T1000 (cell line): ENCODE data around the gene ARFIP2.
"Not testable (repeated sequence)": the region's sequence is repeated elsewhere in the genome, so short reads cannot be mapped to it uniquely, and the experiment has no call there.

Experiments
- DNase-seq: peaks from one replicate; lab custom pipeline; 2025; ENCODE audit warnings: mixed read lengths; lab: John Stamatoyannopoulos, UW

ARFIP2 gene, protein sequence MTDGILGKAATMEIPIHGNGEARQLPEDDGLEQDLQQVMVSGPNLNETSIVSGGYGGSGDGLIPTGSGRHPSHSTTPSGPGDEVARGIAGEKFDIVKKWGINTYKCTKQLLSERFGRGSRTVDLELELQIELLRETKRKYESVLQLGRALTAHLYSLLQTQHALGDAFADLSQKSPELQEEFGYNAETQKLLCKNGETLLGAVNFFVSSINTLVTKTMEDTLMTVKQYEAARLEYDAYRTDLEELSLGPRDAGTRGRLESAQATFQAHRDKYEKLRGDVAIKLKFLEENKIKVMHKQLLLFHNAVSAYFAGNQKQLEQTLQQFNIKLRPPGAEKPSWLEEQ

DNA sequence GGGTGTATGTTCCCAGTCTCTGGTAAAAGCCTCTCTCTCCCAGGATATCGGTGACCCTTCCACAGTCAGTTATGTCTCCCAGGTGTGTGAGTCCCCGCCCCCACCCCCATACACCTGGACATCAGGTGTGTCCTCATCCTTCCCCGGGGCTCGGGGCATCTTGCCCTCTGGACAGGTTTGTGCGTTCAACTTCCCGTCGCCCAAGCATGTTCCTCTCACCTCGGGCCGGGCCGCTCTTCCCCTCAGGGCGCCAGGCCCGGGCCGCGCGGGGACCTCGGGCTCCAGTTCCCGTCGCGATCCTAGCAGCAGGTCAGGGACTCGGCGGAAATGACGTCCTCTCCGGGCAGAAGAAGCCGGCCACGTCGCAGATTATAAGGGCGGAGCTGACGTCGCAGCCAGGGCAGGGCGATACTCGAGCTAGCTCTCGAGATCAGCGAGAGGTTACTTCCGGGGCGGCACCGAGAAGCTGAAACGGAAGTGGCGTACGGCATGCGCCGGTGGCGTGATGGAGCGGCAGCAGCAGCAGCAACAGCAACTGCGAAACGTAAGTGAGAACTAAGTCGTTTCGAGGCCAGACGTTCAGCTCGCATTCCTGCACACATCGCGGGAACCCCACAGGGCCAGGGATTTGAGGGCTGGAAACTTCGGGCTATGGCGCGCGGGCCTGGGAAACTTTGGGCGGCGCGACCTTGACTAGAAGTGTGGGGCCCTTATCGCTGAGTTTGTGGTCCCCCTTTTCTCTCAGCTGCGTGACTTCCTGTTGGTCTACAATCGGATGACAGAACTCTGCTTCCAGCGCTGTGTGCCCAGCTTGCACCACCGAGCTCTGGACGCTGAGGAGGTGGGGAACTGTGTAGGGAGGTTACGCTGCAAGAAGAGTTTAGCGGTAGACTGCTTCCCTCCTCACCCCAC is at the start of gene ARFIP2, which contains the start of gene TIMM10B:
ARFIP2 (minus strand) TSS at position 320 of the 912 bp plus-strand sequence. CDS start 910 bp downstream, outside the sequence.
TIMM10B (plus strand) TSS at position 490 of the 912 bp plus-strand sequence; CDS start at position 506, 16 bp downstream.
- peak; percentile 85 for DNase-seq

DNA sequence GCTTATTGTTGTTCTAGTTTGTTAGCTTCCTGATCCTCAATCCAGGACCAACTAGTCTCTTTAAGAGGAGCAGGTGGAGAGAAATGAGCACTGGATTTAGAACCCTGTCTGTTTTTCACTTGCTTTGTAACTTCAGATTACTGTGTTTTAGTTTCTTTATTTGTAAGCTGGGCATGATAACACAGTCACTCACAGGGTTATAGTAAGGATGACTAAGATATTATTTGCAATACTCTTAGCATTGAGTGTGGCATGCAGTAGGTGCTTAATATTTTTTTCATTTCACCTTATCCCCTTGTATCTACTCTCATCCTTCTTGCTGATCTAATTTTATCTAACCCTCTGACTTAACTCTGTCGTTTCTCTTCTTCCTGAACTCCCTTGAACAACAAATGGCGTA is 49.7 kb upstream of the ARFIP2 start:
- DNase-seq, result no peak

- no peak for DNase-seq
Observed at GRCh38 chr11:6529266-6529665, 48.1 kb upstream of the ARFIP2 start.

DNA sequence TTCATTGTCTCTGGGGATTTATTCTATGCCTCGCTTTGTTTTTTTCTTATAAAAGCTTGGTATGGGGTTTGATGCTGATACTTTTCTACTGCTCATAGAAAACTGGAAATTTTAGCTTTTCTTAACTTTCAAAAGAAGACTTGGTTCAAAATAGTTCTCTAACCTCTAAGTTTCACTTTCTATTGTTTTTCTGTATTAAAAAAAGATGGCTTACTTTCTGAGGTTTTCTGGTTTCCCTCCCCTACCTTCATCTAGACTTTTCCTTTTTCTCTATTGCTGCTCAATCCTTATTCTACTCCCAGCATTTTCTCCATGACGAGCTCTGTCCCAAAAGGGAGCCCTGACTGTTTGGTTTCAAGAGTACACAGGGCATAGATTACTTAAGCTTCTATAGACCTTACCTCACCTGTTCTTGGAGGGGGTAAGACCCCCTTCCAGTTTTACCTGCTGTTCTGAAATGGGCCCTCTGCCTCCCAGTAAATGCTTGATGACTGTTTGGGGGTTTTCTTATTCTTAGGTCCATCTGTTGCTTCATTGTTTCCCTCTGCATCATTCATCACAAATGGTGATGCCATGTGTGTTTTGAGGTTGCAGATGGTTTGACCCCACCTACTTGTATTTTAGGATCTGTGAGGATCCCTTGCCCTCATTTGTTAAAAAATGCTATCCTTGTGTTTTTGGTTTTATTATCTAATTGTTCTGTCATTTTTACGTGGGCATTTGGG is 45.4 kb upstream of the ARFIP2 start:
- no peak for DNase-seq

- DNase-seq, result no peak
Observed at GRCh38 chr11:6523253-6523652, 42.1 kb upstream of the ARFIP2 start.

DNA sequence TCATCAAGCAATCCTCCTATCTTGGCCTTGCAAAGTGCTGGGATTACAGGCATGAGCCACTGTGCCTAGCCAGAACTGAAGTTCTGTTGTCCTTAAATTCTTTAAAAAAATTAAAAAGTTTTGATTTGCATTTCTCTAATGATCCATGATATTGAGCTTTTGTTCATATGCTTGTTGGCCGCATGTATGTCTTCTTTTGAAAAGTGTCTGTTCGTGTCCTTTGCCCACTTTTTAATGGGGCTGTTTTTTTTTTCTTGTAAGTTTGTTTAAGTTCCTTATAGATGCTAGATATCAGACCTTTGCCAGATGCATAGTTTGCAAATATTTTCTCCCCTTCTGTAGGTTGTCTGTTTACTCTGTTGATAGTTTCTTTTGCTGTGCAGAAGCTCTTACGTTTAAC is 40.8 kb upstream of the ARFIP2 start:
- not testable (repeated sequence) for DNase-seq

- DNase-seq, result no peak
Observed at GRCh38 chr11:6520265-6520664, 39.1 kb upstream of the ARFIP2 start.

GRCh38 chr11:6516865-6517264 is 35.7 kb upstream of the ARFIP2 start:
- DNase-seq, result no peak

DNA sequence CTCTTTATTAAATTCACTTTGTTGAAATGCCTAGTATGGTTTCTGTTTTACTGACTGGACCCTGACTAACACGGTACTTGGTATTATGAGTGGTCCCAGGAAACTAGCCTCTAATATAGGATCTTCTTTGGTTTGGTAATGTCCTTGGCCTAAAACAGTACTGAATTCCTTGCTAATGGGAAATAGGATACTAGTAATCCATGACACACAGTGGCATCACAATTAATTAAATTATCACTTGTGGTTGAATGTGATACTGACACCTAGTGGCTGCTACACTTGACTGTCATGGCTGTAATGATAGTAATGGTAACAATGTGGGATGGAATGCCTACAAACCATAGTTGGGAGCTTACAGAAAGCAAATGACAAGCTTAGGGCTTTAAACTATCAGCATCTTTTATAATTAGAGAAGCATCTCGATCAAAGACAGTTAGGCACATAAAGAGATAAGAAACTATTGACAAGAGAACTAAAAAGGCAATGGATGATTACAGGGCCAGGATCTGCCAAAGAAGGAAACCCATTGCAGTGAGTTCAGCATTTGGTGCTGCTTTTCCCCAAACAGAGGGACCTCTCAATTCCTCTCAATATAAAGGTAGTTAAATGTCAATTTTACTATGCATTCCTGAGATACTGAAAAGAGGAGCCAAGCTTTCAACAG is 24.6 kb upstream of the ARFIP2 start:
- DNase-seq, result no peak

GRCh38 chr11:6504166-6504565 is 23.0 kb upstream of the ARFIP2 start:
- DNase-seq, result no peak

DNA sequence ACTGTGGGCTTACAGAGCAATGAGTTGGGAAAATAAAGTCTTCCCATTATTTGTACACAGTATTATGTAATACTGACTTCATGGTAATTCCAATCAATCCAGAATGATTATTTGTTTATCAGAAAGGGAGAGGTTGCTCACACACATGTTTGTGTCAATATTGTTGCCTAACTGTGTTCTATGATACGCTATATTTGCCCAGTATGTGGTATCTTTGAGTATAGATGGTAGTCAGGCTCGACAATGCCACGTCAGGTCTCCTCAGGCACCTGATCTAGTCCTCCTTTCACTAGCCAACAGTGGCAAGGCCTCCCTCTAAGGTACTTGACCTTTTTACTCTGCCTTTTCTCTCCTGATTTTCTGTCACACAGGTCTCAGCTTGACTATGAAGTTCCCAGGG is 21.3 kb upstream of the ARFIP2 start:
- DNase-seq, result no peak

DNA sequence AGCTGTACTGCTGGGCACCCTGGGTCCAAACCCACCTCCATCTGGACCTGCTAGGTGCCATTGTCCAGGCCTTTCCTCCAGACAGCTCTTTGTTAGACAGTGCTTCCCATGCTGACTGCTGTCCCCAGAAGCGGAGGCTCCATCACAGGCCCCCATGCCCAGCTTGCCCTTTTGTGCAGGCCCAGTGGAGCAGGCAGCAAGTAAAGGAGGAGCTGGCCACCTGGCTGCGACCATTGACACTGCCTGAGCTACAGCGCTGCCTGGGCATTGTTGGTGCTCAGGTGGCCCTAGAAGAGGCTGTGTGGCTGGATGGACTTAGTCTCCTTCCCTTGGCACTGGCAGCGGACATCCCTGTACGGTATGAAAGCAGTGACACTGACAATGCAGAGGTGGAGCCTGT is 17.4 kb upstream of the ARFIP2 start:
- no peak for DNase-seq

DNA sequence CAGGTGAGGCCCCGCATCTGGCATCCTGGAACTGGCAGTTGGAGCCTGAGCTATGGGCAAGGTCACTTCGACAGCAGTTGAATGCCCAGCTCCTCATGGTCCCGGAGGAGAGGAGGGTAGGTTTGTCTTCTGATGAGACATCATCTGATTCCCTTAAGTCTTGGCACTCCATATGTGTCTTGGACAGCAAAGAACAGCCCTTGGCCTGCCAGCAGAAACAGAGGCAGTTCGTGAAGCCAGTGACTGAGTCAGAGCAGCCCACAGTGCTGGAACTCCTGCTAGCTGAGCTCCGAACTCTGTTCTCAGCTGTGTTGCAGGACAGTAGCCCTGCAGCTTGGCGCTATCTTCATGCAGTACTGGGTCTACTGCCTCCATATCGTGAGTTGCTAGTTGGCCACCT is 17.0 kb upstream of the ARFIP2 start:
- DNase-seq, result no peak

DNA sequence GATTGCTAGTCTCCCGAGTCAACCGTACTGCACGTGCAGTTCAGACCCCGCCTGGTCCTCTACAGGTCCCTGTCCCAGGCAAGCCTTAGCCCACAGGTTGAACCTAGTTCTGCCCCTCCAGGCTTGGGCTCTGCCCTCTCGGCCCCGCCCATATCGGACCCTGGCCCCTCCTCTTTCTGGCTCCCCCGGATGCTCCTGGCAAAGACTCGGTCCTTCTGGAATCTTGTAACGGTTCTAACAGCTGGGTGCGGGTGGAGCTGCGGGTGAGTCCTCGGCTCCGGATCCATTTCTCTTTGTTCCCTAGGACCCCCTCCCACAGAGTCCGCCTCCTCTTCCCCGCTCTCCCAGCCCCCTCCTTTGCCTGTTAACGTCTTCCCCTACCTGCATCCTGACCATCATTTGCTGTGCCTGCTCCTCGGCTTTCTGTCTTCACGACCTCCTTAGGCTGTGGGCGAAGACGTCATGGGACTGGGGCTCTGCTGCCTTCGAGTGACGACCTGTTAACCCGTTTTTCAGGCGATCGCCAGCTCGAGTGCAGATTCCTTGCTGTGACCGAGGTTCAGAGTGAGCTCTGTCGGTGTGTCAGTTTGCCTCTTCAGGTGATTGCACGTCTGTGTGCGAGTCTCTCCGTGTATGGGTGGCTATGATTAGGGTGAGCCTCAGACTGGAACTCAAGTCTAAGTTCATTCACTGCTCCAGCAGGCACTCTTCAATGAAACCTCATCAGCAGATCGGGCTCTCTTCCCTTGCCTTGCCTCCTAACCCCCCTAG is 16.1 kb upstream of the ARFIP2 start, which contains the start of gene DNHD1:
DNHD1 (plus strand) TSS at position 212 of the 771 bp plus-strand sequence. CDS start 936 bp downstream, outside the sequence.
- no peak for DNase-seq

GRCh38 chr11:6489306-6489705 is 8.2 kb upstream of the ARFIP2 start:
- no peak for DNase-seq

GRCh38 chr11:6488821-6489220 is 7.7 kb upstream of the ARFIP2 start:
- DNase-seq, result no peak

GRCh38 chr11:6488342-6488741 is 7.2 kb upstream of the ARFIP2 start:
- DNase-seq, result no peak

DNA sequence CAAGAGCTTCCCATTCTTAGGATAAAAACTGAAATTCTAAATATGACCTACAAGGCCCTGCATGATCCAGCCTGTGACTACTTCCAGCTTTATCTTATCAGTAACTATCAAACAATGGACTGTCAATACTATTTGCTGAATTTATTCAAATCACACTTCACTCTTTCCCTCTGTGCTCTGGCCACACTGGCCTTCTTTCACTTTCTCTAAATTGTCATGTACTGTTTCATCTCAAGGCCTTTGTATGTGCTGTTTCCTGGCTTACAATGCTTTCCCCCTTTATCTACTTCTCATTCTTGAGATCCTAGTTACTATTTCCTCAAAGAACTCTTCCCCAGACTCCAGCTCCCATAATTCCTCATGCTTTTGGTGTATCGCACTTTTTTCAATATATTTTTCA is 5.8 kb upstream of the ARFIP2 start:
- no peak for DNase-seq

GRCh38 chr11:6486256-6486655 is 5.1 kb upstream of the ARFIP2 start:
- DNase-seq, result no peak

DNA sequence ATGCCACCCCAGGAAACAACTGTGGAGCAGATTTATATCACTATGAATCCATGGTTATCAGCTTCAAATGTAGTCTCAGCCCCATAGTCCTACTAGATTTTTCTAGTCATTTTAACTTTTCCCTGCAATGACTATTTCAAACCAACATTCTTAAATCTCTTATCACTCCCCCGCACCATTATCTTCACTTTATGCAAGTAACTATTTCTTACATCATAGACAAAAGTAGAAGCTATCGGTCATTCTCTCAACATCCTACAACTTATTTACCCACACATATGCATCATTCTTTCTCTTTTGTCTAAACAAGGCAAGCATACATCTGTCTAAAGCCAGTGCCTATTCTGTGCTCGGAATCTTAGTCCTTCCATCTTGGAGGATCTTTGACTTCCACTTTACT is 4.5 kb upstream of the ARFIP2 start:
- no peak for DNase-seq

DNA sequence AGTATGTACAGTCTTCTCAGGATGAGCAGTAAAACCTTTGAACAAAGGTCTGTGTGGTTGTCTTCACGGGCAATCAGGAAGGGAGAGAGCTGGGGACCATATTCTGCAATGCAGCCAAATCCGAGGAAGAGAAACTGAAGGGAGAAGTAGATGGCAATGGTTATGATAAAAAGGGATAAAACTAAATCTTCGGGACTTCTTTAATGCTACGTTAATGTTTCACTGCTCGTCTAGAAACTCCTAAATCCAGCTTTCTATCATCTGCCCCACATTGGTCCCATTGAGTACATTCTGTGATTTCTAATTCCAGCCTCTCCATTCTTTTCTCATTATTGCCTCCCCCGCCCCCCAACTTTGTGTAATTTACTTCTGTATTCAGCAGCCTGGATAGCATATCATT is 1.9 kb upstream of the ARFIP2 start:
- no peak for DNase-seq
